ENCODE data around the gene STXBP2.
A peak's percentile ranks its signal among the peaks of the same experiment; 100 is the strongest.

STXBP2 gene

DNA sequence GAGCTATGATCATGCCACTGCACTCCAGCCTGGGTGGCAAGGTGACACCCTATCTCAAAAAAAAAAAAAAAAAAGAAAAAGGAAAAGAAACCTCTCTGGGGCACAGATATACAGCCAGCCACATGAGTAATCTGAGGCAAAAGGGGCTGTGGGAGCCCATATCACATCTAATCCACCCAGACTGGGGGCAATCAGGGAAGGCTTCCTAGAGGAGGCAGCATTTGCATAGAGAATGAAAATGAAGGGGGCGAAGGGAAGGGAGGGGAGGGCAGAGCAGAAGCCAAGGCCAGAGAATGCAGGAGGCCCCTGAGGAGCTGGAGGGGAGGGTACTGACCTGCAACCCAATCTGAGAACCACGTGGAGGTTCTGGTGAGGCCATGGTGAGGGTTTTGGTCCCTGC, 13.2 kb downstream of the STXBP2 start:
- DNase-seq (ENCODE audit: low read depth in 2 of 2): no peak

DNA sequence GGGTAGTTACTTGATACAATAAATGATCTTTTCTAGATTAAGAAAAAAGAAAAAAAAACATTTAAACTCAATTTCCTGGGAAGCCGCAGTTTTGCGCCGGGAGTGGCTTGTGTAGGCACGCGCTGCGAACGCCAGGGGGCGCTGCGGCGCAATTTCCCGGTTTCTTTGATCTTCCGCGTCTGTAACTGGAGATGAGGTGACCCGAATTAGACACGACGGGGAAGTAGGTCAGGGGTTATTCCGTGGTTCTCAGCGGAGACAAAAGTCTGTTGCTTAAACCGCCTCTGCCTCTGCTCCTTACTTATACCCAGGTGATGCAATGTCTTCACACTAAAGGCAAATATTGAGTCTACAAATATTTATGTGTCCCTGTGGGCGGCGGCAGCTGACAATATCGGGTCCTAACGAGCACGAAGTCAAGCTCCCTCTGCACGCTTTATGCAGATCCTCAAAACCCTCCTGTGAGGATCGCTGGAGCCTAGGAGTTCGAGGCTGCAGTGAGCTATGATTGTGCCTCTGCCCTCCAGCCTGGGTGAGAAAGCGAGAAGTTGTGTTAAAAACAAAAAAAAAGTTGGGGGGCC, 15.2 kb downstream of the STXBP2 start:
- DNase-seq (ENCODE audit: low read depth in 2 of 2): peak; percentile 79 to 82

DNA sequence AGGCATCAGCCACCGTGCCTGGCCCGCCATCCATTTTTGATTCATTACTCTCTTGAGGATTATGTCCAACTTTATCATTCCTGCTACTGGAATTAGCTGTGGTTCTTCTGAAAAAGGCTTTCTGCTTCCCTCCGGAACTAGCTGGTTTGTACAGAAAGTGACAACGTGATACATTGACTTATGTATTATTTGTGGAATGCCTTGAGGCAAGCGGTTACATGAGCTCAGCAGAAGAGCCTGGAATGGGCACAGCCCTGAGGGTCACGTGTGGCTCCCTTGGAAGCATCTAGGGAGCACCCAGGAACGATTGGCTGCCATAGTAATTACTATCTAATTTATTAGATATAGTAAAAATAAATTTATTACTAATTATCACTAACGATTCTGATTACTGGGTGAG, 17.5 kb downstream of the STXBP2 start:
- DNase-seq (ENCODE audit: low read depth in 2 of 2): no peak

DNA sequence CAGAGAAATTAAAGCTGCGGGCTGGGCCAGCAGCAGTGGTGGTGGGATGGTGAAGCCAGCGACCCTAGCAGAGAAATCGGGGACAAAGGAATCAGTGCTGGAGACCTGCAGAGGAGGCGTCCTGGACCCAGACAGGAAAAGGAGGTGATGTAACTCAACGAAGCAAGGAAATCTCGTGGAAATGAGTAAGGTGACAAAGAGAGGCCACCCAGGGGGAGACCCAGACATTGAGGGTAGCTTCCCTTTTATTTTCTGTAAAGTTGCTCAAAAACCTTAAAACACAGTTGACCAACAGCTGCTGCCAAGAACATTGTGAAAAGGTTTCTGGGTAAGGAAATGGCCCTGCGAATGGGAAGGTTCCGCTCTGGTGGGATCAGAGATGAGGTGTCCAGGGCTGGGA, 18.7 kb downstream of the STXBP2 start:
- DNase-seq (ENCODE audit: low read depth in 2 of 2): no peak

- no peak for DNase-seq (ENCODE audit: low read depth in 2 of 2)
Observed at GRCh38 chr19:7657131-7657751, 20.3 kb downstream of the STXBP2 start.

- no peak for DNase-seq (ENCODE audit: low read depth in 2 of 2)
Observed at GRCh38 chr19:7658219-7658686, 21.3 kb downstream of the STXBP2 start.

DNA sequence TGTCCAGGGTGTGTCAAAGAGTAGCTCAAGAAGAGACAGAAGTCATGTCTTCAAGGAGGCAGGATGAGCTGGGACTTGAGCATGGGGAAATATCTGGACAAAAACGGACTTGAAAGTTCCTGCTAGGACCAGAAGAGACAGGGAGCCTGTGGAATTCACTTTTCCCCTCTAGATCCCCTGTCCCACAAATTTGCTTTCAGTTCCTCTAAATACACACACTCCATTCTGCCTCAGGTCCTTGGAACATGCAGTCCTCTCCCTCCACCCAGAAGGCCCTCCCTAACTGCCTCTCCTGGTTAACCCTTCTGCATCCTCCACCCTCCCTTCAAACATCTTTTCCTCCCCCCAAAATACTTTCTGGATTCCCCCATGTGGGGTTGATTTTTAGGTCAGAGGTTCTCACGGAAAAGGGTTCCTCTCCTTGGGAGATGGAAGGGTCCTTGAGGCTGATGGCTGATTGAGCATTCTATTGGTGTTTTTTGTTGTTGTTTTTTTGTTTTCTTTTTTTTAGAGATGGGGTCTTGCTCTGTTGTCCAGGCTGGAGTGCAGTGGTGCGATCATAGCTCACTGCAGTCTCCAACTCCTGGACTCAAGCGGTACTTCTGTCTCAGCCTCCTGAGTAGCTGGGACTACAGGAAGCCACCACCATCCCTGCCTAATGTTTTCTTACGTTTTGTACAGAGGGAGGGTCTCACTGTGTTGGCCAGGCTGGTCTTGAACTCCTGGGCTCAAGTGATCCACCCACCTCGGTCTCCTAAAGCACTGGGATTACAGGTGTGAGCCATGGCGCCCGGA, 25.0 kb downstream of the STXBP2 start:
- no peak for DNase-seq (ENCODE audit: low read depth in 2 of 2)

GRCh38 chr19:7662657-7663056, 25.7 kb downstream of the STXBP2 start:
- no peak for DNase-seq (ENCODE audit: low read depth in 2 of 2)

- no peak for DNase-seq (ENCODE audit: low read depth in 2 of 2)
Observed at GRCh38 chr19:7663706-7664105, 26.8 kb downstream of the STXBP2 start.

DNA sequence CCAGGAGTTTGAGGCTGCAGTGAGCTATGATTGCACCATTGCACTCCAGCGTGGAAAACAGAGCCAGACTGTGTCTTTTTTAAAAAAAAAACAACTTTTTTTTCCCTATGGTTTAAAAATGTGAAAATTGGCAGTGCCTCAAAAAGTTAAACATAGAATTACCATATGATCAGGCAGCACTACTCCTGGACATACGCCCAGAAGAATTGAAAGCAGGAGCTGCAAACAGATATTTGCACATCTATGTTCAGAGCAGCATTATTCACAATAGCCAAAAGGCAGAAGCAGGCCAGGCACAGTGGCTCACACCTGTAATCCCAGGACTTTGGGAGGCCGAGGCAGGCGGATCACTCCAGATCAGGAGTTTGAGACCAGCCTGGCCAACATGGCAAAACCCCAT, 28.2 kb downstream of the STXBP2 start:
- no peak for DNase-seq (ENCODE audit: low read depth in 2 of 2)

DNA sequence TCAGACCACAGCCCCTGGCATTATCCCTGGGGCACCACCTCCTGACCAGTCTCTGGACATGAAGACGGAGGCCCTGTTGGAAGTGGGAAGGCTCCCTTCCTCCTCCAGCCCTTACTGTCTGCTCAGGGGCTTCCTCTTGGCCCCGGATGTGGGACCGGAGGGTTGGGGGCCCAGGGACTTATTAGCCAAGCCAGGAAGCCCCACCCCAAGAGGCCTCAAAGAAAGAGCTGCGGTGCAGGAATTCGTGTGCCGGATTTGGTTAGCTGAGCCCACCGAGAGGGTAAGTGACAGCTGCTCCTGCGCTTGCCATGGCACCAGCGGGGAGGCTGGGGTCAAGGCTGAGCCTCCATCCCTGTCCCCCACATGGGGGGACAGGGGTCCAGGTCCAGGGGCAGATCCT, 31.9 kb downstream of the STXBP2 start, which contains the start of gene RETN:
RETN (plus strand) TSS at position 208 of the 400 bp plus-strand sequence. CDS start 278 bp downstream, outside the sequence.
- DNase-seq (ENCODE audit: low read depth in 2 of 2): no peak

DNA sequence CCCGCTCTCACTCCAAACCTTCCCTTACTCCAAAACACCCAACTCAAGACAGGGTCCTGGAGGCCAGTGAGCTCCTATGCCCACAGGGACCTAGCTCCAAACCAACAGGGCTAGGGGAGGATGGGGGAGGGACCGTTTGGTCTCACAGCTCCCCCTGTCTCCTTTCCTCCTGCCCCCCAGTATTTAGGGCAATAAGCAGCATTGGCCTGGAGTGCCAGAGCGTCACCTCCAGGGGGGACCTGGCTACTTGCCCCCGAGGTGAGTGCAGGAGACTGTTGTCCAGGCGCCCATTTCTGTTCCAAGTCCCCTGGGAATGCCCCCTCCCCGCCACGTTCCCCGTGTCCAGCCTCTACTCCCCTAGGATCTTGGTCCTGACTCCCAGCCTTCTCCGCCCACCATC, 32.7 kb downstream of the STXBP2 start:
- DNase-seq (ENCODE audit: low read depth in 2 of 2): no peak

DNA sequence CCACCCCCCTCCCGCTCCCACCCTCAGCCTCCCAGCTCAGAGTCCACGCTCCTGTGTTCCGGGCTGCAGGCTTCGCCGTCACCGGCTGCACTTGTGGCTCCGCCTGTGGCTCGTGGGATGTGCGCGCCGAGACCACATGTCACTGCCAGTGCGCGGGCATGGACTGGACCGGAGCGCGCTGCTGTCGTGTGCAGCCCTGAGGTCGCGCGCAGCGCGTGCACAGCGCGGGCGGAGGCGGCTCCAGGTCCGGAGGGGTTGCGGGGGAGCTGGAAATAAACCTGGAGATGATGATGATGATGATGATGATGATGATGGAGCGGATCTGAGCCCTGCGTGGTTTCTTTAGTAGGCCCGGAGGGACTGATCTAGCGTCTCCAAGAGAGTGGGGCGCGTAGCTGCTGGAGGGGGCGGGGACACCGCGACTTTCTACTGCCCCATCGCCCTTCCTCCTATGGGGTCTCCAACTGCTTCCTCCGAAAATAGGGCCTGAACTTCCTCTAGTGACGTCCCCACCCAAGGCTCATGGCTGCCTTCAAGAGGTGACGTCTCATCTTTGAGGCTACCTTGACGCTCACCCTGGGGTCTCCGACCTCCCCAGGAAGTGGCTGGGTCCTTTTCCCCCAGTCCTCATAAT, 33.4 kb downstream of the STXBP2 start:
- DNase-seq (ENCODE audit: low read depth in 2 of 2): peak in 1 of 2 donors; percentile 19

DNA sequence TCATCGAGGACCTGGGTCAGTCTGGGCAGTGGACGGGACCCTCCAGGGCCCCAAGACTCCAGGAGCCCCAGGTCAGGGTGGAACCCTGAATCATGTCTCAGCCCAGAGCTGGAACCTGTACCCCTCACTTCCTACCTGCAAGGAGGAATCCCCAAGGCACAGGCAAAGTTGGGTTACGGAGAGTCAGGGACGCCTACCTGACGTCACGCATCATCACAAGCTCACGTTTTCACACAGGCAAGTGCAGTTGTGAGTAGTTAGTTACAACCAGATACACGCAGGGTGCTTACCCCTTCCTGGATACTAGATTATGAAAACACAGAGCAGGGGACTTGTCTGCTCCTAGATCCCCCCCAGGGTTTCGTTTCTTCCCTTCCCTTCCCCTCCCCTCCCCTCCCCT, 33.9 kb downstream of the STXBP2 start:
- no peak for DNase-seq (ENCODE audit: low read depth in 2 of 2)

DNA sequence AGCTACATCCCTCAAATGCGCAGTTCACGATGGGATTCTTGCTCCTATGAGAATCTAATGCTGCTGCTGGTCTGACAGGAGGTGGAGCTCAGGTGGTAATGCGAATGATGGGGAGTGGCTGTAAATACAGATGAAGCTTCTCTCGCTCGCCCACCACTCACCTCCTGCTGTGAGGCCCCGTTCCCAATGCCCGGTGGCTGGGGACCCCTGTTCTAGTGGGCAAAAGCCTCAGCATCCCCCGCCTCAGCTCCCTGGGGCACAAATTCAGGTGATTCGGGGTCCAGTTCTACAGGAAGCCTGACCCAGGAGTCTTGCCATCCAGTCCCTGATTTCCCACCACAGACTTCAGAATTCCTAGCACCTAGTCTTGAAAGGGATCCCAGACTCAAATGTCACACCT, 35.6 kb downstream of the STXBP2 start:
- no peak for DNase-seq (ENCODE audit: low read depth in 2 of 2)

DNA sequence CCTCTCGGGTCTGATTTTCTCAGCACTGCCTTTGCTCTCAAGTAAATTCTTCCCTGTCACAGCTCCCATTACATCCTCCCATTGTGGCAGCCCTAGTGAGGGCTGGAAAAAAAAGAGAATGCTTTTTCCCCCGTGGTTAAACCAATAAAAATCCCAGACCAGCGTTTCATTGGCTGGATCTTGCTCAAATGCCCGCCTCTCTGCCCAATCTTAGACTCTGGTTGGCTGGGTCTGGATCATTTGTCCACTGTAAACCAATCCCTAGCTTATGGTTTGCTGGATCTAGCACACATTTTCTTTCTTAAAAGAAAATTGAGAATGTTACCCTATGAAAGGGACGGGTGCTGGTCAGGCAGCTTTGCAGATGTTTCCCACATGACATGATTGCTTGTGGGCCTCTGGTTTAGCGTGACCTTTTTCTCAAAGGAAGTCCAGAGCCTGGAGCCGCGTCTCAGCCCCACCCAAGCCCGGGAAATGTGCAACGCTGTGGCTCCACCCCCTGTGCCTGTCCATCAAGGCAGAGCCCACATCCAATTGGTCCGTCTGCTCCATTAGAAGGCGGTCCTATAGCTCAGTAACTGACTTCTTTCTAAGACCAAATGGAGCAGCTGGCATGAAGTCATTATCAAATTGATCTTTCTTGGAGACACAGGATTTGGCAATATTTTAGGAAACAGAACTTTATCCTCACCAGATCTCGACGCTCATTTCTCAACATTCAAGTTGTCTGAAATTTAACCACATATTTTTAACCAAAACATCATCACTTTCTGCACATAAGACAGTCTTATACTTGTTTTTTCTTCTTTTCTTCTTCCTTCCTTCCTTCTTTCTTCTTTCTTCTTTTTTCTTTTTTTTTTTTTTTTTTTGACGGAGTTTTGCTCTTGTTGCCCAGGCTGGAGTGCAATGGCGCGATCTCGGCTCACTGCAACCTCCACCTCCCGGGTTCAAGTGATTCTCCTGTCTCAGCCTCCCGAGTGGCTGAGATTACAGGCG, 37.4 kb downstream of the STXBP2 start:
- DNase-seq (ENCODE audit: low read depth in 2 of 2): no peak

GRCh38 chr19:7676376-7676775, 39.5 kb downstream of the STXBP2 start:
- no peak for DNase-seq (ENCODE audit: low read depth in 2 of 2)

GRCh38 chr19:7676854-7677253, 39.9 kb downstream of the STXBP2 start, which contains the start of gene MCEMP1:
Gene MCEMP1 (plus strand): TSS chr19:7677090. CDS start chr19:7677121, 31 bp downstream.
- no peak for DNase-seq (ENCODE audit: low read depth in 2 of 2)

GRCh38 chr19:7677669-7678311, 40.9 kb downstream of the STXBP2 start:
- no peak for DNase-seq (ENCODE audit: low read depth in 2 of 2)

- peak; percentile 39 to 47 for DNase-seq (ENCODE audit: low read depth in 2 of 2)
Observed at GRCh38 chr19:7678971-7679751, 42.3 kb downstream of the STXBP2 start.

Measured in activated CD4-positive, alpha-beta T cell treated with anti-CD3 and anti-CD28 coated beads for 24 hours (primary cell).